GM23338 (cell line): ENCODE data around the gene AAGAB. TPM values are rescaled to one million over a fixed set of nuclear protein-coding genes. Genes with fewer than 3 reads are reported as not detected.

ENCODE experiments used
- ATAC-seq: fragments of 200-7000 bp; cut with Tn5 transposase; 3 replicates; pipeline ENCODE4 v1.9.1; 2020
- DNase-seq: peaks from one replicate; pipeline ENCODE4 v3.0.0-alpha.2; 2015; ENCODE audit warnings: low spot score
- H2AFZ ChIP-seq: fragments of 200-600 bp; sonication (generic); 2 replicates; pipeline ENCODE4 v1.8.0; 2016; ENCODE audit warnings: antibody characterized with exemption, mild to moderate bottlenecking, moderate library complexity
- H3F3A ChIP-seq: fragments of 200-600 bp; sonication (generic); replicated peaks from 2 replicates; pipeline ENCODE4 v1.8.0; 2017; ENCODE audit warnings: antibody characterized with exemption, mixed run types, low read depth
- H3K27ac ChIP-seq: fragments of 200-600 bp; sonication (generic); 2 replicates; pipeline ENCODE4 v1.6.1; 2016; ENCODE audit warnings: low read depth
- H3K27me3 ChIP-seq: fragments of 200-600 bp; sonication (generic); 2 replicates; pipeline ENCODE4 v1.8.0; 2016; ENCODE audit warnings: mild to moderate bottlenecking, mixed run types, moderate library complexity; ENCODE audit not compliant: insufficient read depth
- H3K36me3 ChIP-seq: fragments of 200-600 bp; sonication (generic); 2 replicates; pipeline ENCODE4 v1.8.0; 2016; ENCODE audit warnings: mild to moderate bottlenecking; ENCODE audit not compliant: insufficient read depth
- H3K4me1 ChIP-seq: fragments of 200-600 bp; sonication (generic); 2 replicates; pipeline ENCODE4 v1.8.0; 2016; ENCODE audit warnings: mild to moderate bottlenecking, moderate library complexity; ENCODE audit not compliant: insufficient read depth
- H3K4me2 ChIP-seq: fragments of 200-600 bp; sonication (generic); 2 replicates; pipeline ENCODE4 v1.7.1; 2017; ENCODE audit warnings: mixed run types
- H3K4me3 ChIP-seq: fragments of 200-600 bp; sonication (generic); 2 replicates; pipeline ENCODE4 v1.6.1; 2016; ENCODE audit warnings: mixed run types
- H3K79me2 ChIP-seq: fragments of 200-600 bp; sonication (generic); replicated peaks from 2 replicates; pipeline ENCODE4 v1.8.0; 2017; ENCODE audit warnings: mild to moderate bottlenecking; ENCODE audit not compliant: insufficient read depth
- H3K9me2 ChIP-seq: fragments of 200-600 bp; sonication (generic); 2 replicates; pipeline ENCODE4 v1.8.0; 2017; ENCODE audit not compliant: insufficient read depth
- H4K20me1 ChIP-seq: fragments of 200-600 bp; sonication (generic); replicated peaks from 2 replicates; pipeline ENCODE4 v1.8.0; 2017; ENCODE audit warnings: mild to moderate bottlenecking; ENCODE audit not compliant: insufficient read depth
- H3K27ac Mint-ChIP-seq: 2 replicates; pipeline ENCODE4 v1.8.0; 2020; ENCODE audit warnings: inconsistent platforms, mild to moderate bottlenecking, moderate library complexity, mixed read lengths
- H3K27me3 Mint-ChIP-seq: 3 replicates; pipeline ENCODE4 v1.8.0; 2022; ENCODE audit warnings: low read depth, mild to moderate bottlenecking, moderate library complexity, mixed read lengths, inconsistent platforms; ENCODE audit not compliant: insufficient read depth, poor library complexity
- H3K36me3 Mint-ChIP-seq: 3 replicates; pipeline ENCODE4 v1.8.0; 2021; ENCODE audit warnings: low read depth, mild to moderate bottlenecking, inconsistent platforms, moderate library complexity, mixed read lengths
- H3K4me1 Mint-ChIP-seq: 3 replicates; pipeline ENCODE4 v1.8.0; 2020; ENCODE audit warnings: mild to moderate bottlenecking, inconsistent platforms, mixed read lengths
- H3K4me3 Mint-ChIP-seq: 3 replicates; pipeline ENCODE4 v1.8.0; 2021; ENCODE audit warnings: moderate library complexity, mild to moderate bottlenecking, inconsistent platforms, mixed read lengths
- H3K9me3 Mint-ChIP-seq: 3 replicates; pipeline ENCODE4 v1.8.0; 2020; ENCODE audit warnings: moderate library complexity, mild to moderate bottlenecking, inconsistent platforms, mixed read lengths
- CTCF ChIP-seq, 2 experiments: fragments of 200-600 bp in 1 of 2; sonication (generic) in 1 of 2; conservative IDR thresholded peaks; 2 replicates each; pipeline versions ENCODE4 v1.5.1 to v1.6.1; 2016 to 2017; ENCODE audit warnings: antibody characterized with exemption in 2 of 2, low read depth in 2 of 2, mild to moderate bottlenecking in 2 of 2, moderate library complexity in 1 of 2
- ETS1 ChIP-seq: IDR thresholded peaks from 2 replicates; pipeline ENCODE4 v1.6.1; 2016; ENCODE audit warnings: antibody characterized with exemption
- EZH2 ChIP-seq: fragments of 200-600 bp; sonication (generic); IDR thresholded peaks from one replicate; pipeline ENCODE4 v1.8.0; 2017; ENCODE audit warnings: antibody characterized with exemption, mild to moderate bottlenecking, low read depth; ENCODE audit not compliant: unreplicated experiment
- EZH2phosphoT487 ChIP-seq: fragments of 200-600 bp; sonication (generic); IDR thresholded peaks from one replicate; pipeline ENCODE4 v1.8.1; 2018; ENCODE audit warnings: antibody characterized with exemption; ENCODE audit not compliant: unreplicated experiment
- JUNB ChIP-seq: IDR thresholded peaks from one replicate; pipeline ENCODE4 v1.6.1; 2016; ENCODE audit warnings: antibody characterized with exemption; ENCODE audit not compliant: unreplicated experiment
- NANOG ChIP-seq: IDR thresholded peaks from 2 replicates; pipeline ENCODE4 v1.6.1; 2016; ENCODE audit warnings: antibody characterized with exemption, borderline replicate concordance
- REST ChIP-seq: IDR thresholded peaks from one replicate; pipeline ENCODE4 v1.6.1; 2018; ENCODE audit warnings: antibody characterized with exemption; ENCODE audit not compliant: unreplicated experiment
- STAT1 ChIP-seq: IDR thresholded peaks from one replicate; pipeline ENCODE4 v1.6.1; 2016; ENCODE audit warnings: antibody characterized with exemption; ENCODE audit not compliant: unreplicated experiment
- ZNF114 ChIP-seq: fragments of 250-450 bp; sonication (Bioruptor Pico); IDR thresholded peaks from 2 replicates; pipeline ENCODE4 v1.5.0; 2020; ENCODE audit warnings: mild to moderate bottlenecking, moderate library complexity
- polyA plus RNA-seq: library from polyadenylated mRNA; unstranded; fragments of >200 nt; fragmentation: Nextera tagmentation; extraction: Ambion mirVana; gene quantifications from 2 replicates; pipeline ENCODE4 v1.2.1, GENCODE V29; 2016
- total RNA-seq: library from RNA; depleted of rRNA; stranded (reverse); fragments of >200 nt; shearing (Covaris generic); gene quantifications from 2 replicates; pipeline ENCODE4 v1.2.3, GENCODE V29; 2014

Gene AAGAB
- total and polyA plus RNA-seq, 2 experiments from 2014 or later: 20.8 to 42.8 TPM

GRCh38 chr15:67218428-67218827, 36.0 kb downstream of the AAGAB start:
- Histone ChIP-seq H3K27me3 (no peaks in the 10 kb centered on the region), H3K9me2 (no peaks in the 10 kb centered on the region; the same call in 1 of the 2 replicates), H3K36me3 (no peaks in the 10 kb centered on the region; the same call in 1 of the 2 replicates), H3F3A (no peaks in the 10 kb centered on the region), H3K4me1 (no peaks in the 10 kb centered on the region), H3K4me2 (no peak overlapping the region), H3K79me2 (no peaks in the 10 kb centered on the region), H3K27ac (no peak overlapping the region), H4K20me1 (no peaks in the 10 kb centered on the region; the same call in 1 of the 2 replicates), H3K4me3 (no peak overlapping the region), H2AFZ (no peak overlapping the region)
- Mint-ChIP-seq H3K27me3 (peaks cover 2% of the 10 kb centered on the region), H3K36me3 (no peaks in the 10 kb centered on the region; the same call in 2 of the 3 replicates), H3K4me3 (no peak overlapping the region), H3K27ac (no peak overlapping the region), H3K4me1 (no peaks in the 10 kb centered on the region), H3K9me3 (no peaks in the 10 kb centered on the region)
- ATAC-seq (no peak), DNase-seq (no peak)
- TF ChIP-seq ZNF114: no peak
- TF ChIP-seq JUNB: no peak
- TF ChIP-seq ETS1: no peak
- TF ChIP-seq NANOG: no peak

GRCh38 chr15:67216859-67217258, 37.6 kb downstream of the AAGAB start:
- Histone ChIP-seq H3K9me2 (no peaks in the 10 kb centered on the region; the same call in 1 of the 2 replicates), H3K4me1 (no peaks in the 10 kb centered on the region), H3K79me2 (no peaks in the 10 kb centered on the region), H3K36me3 (no peaks in the 10 kb centered on the region; the same call in 1 of the 2 replicates), H3K27me3 (no peaks in the 10 kb centered on the region), H3K4me3 (no peak overlapping the region), H3F3A (no peaks in the 10 kb centered on the region), H4K20me1 (no peaks in the 10 kb centered on the region; the same call in 1 of the 2 replicates), H3K4me2 (no peak overlapping the region), H2AFZ (no peak overlapping the region), H3K27ac (no peak overlapping the region)
- no peak overlapping the region for H3K4me3 Mint-ChIP-seq
- no peak for DNase-seq
- no peaks in the 10 kb centered on the region; the same call in 2 of the 3 replicates for H3K36me3 Mint-ChIP-seq
- H3K27ac Mint-ChIP-seq: no peak overlapping the region
- H3K9me3 Mint-ChIP-seq: no peaks in the 10 kb centered on the region
- H3K27me3 Mint-ChIP-seq: peaks cover 2% of the 10 kb centered on the region
- no peak for ATAC-seq
- no peaks in the 10 kb centered on the region for H3K4me1 Mint-ChIP-seq
- TF ChIP-seq STAT1: no peak
- TF ChIP-seq CTCF (conservative IDR thresholded peaks at IDR 0.05; ENCODE audit: low read depth in 2 of 2): no peak
- TF ChIP-seq EZH2: no peak
- no peak for TF ChIP-seq EZH2phosphoT487
- TF ChIP-seq JUNB: no peak
- no peak for TF ChIP-seq REST
